SK-N-MC (cell line): ENCODE results near the gene NPTN.

Experiments
- EZH2 ChIP-seq: fragments of 200-600 bp; sonication (generic); IDR thresholded peaks from one replicate; pipeline ENCODE4 v1.6.1; 2017; ENCODE audit warnings: antibody characterized with exemption
- POLR2AphosphoS5 ChIP-seq: IDR thresholded peaks from 2 replicates; pipeline ENCODE4 v1.6.1; 2012; ENCODE audit warnings: mild to moderate bottlenecking, low read depth, low read length, borderline replicate concordance

GRCh38 chr15:73573037-73573436 lies 60.2 kb downstream of the NPTN start:
- TF ChIP-seq EZH2: no peak
- no peak for TF ChIP-seq POLR2AphosphoS5
